BJ (cell line): ENCODE data around the gene RAB9A. TPM values are rescaled to one million over a fixed set of nuclear protein-coding genes. Genes with fewer than 3 reads are reported as not detected.

Experiments used
- CTCF ChIA-PET: fragments of 350-600 bp; formaldehyde crosslinking; extraction: SDS; loops from one replicate; lab custom pipeline; 2021; ENCODE audit warnings: antibody characterized with exemption, inconsistent platforms; lab: Yijun Ruan, JAX
- POLR2A ChIA-PET: fragments of 300-600 bp; sonication (Branson Sonifier 250); formaldehyde crosslinking; extraction: SDS; loops from one replicate; lab custom pipeline; 2021; ENCODE audit warnings: antibody characterized with exemption; lab: Charles Lee
- DNase-seq: peaks from one replicate; pipeline ENCODE4 v3.0.0-alpha.2; 2011; ENCODE audit warnings: low read depth
- H3K27me3 ChIP-seq: 2 replicates; pipeline ENCODE4 v1.6.0; 2011; ENCODE audit warnings: low read length; ENCODE audit not compliant: control insufficient read depth, insufficient read depth
- H3K36me3 ChIP-seq: 2 replicates; pipeline ENCODE4 v1.5.1; 2011; ENCODE audit warnings: low read length; ENCODE audit not compliant: control insufficient read depth, insufficient read depth
- H3K4me3 ChIP-seq: 2 replicates; pipeline ENCODE4 v1.5.1; 2011; ENCODE audit warnings: low read depth, mild to moderate bottlenecking, control low read depth, low read length
- polyA plus RNA-seq: library from polyadenylated mRNA; depleted of rRNA; stranded (reverse); fragments of >200 nt; gene quantifications from 2 replicates; pipeline ENCODE4 v1.2.3, GENCODE V29; 2011
- TF ChIP-seq, protein P1 (sequence below): IDR thresholded peaks from 2 replicates; pipeline ENCODE4 v1.5.1; 2011; ENCODE audit warnings: low read depth, mild to moderate bottlenecking, control low read depth, inconsistent platforms, low read length, moderate library complexity; ENCODE audit not compliant: insufficient read depth

Gene RAB9A
- polyA plus RNA-seq, 1 experiment, result 9.8 TPM

DNA sequence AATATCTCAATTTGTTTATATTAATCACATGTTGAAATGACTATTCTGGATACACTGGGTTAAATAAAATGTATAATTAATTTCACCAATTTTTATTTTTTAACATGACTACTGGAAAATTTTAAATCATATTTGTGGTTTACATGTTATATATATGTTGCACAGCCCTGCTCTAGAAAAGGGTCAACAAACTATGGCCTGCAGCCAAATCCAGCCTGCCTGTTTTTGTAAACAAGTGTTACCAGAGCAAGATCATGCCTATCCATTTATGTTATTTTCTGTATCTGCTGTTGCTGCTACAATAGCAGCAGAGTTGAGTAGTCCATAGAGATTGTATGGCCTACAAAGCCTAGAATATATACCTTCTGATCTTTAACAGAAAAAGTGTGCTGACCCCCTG, 34.8 kb upstream of the RAB9A start:
- no peak for DNase-seq
- H3K27me3 ChIP-seq, result no peaks in the 10 kb centered on the region
- no peak overlapping the region for H3K4me3 ChIP-seq
- no peaks in the 10 kb centered on the region for H3K36me3 ChIP-seq
- TF ChIP-seq, protein P1, sequence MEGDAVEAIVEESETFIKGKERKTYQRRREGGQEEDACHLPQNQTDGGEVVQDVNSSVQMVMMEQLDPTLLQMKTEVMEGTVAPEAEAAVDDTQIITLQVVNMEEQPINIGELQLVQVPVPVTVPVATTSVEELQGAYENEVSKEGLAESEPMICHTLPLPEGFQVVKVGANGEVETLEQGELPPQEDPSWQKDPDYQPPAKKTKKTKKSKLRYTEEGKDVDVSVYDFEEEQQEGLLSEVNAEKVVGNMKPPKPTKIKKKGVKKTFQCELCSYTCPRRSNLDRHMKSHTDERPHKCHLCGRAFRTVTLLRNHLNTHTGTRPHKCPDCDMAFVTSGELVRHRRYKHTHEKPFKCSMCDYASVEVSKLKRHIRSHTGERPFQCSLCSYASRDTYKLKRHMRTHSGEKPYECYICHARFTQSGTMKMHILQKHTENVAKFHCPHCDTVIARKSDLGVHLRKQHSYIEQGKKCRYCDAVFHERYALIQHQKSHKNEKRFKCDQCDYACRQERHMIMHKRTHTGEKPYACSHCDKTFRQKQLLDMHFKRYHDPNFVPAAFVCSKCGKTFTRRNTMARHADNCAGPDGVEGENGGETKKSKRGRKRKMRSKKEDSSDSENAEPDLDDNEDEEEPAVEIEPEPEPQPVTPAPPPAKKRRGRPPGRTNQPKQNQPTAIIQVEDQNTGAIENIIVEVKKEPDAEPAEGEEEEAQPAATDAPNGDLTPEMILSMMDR, result no peak
- ChIA-PET POLR2A (no interaction called here), CTCF (interaction anchor here (0.8 kb wide), 1 partner anchor 93 kb away, joined by 3 read pairs; no protein-coding TSS in a partner anchor)

DNA sequence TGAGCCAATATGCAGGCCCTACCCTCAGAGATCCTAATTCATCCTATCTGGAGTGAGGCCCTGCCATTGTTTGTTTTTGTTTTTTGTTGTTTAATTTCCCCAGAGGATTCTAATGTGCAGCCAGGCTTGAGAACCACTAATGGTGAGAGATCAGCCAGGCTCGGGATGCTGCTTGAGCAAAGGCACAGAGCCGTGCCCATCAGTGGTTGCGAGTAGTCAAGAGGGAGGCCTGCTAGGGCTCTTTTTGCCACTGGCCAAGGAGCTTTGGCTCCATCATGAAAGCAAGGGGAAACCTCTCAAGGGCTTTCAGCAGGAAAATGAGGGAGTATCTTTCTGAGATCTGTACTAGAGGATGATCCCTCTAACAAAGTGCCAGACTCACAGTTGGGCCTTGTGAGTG, 33.3 kb upstream of the RAB9A start:
- H3K27me3 ChIP-seq, result no peaks in the 10 kb centered on the region
- POLR2A ChIA-PET, result no interaction called here
- no peak overlapping the region for H3K4me3 ChIP-seq
- H3K36me3 ChIP-seq, result no peaks in the 10 kb centered on the region
- CTCF ChIA-PET, result no interaction called here
- DNase-seq, result no peak
- TF ChIP-seq, protein P1, result no peak

DNA sequence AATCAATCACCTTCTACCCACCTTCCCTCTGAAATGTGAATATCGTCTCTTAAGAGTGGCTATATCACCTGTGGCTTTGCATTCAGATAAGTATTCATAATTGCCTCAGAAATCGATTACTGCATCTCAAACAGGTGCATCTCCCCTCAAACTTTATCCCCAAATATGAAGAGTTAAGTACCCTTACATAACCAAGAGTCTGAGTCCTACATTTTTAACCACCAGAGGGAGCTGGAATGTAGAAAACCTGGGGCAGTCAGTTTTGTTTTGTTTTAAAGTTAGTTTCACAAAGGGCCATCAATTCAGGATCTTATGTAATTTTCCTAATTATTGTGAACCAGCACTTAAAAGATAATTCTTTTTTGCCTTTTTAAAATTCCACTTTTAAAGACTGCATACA, 30.3 kb upstream of the RAB9A start:
- TF ChIP-seq, protein P1, result peak; percentile 54
- no peak overlapping the region for H3K4me3 ChIP-seq
- no peaks in the 10 kb centered on the region for H3K36me3 ChIP-seq
- H3K27me3 ChIP-seq, result no peaks in the 10 kb centered on the region
- ChIA-PET POLR2A (no interaction called here), CTCF (interaction anchor here (0.8 to 1.5 kb wide), 2 partner anchors 152 to 375 kb away, joined by 3 to 5 read pairs; no protein-coding TSS in a partner anchor)
- no peak for DNase-seq

DNA sequence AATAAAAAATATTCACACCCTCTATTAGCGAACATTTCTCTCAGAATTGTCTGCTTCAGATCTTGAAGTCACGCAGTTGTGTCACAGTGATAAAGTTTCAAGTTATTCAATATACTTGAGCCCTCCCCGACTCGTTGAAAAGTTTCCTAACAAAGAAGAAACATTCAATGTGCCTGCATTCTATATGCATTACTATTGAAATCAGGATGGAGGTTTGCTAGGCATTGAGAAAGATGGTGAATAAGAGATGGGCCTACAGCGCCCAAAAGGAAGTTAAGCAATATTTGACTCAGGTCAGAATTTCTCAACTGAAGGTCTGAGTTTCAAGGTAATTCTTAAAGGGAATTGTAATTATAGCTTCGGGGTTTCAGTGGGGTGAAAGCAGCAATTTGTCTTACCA, 29.9 kb upstream of the RAB9A start:
- Histone ChIP-seq H3K4me3 (no peak overlapping the region), H3K36me3 (no peaks in the 10 kb centered on the region), H3K27me3 (no peaks in the 10 kb centered on the region)
- TF ChIP-seq, protein P1, result no peak
- ChIA-PET POLR2A (no interaction called here), CTCF (interaction anchor here (0.8 to 1.6 kb wide), 3 partner anchors 90 to 374 kb away, joined by 3 to 6 read pairs (median 5); no protein-coding TSS in a partner anchor)
- no peak for DNase-seq

DNA sequence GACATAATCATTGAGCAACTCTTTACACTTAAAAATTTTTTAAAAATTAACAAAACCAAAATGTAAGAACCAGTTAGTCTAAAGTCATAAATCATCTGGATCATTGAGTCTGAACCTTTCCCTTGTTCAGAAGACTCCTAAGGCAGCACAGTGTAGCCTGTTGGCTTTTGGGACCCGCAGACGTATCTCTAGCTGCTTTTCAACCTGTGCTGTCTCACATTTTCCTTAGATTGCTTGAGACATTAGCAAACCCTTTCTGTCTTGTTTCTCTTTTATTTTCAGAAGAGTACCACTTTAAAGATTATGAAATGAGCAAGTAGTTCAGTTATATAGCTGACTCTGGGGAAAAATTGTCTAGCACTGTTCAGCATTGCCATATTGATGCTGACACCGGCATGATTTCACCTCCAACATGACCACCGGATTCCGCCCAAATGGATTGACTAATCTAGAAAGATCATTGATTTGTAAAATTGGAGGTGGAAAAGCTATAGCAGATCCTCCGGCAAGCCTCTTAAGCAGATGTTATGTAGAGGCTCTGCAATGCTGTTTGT, 27.1 kb upstream of the RAB9A start:
- ChIA-PET CTCF (interaction anchor here (1.2 to 1.9 kb wide), 2 partner anchors 88 to 370 kb away, joined by 4 to 6 read pairs; no protein-coding TSS in a partner anchor), POLR2A (no interaction called here)
- TF ChIP-seq, protein P1, result no peak
- Histone ChIP-seq H3K27me3 (no peaks in the 10 kb centered on the region), H3K36me3 (no peaks in the 10 kb centered on the region), H3K4me3 (peak overlapping the region; percentile 14; the same call in 1 of the 2 replicates)
- no peak for DNase-seq
